Measurements from ENCODE around the gene UGT1A9.

The UGT1A9 gene

DNA sequence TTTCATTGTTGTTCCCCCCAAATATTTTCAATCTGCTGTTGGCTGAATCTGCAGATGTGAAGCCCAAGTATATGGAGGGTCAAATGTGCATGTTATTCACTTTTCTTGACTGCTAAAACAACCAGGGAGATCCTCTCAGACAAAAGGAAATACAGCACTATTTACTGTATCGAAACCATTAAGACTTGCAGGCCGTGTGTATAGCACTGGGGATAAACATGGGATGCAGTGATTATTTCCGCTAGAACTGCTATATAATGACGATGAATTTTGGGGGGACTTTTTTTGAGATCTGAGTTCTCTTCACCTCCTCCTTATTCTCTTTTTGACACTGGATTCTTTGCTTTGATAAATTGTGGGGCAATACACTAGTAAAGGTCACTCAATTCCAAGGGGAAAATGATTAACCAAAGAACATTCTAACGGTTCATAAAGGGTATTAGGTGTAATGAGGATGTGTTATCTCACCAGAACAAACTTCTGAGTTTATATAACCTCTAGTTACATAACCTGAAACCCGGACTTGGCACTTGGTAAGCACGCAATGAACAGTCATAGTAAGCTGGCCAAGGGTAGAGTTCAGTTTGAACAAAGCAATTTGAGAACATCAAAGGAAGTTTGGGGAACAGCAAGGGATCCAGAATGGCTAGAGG, 84.9 kb downstream of the UGT1A9 start:
- FAIRE-seq (no peak), DNase-seq (ENCODE audit: insufficient read length, low spot score) (no peak)

DNA sequence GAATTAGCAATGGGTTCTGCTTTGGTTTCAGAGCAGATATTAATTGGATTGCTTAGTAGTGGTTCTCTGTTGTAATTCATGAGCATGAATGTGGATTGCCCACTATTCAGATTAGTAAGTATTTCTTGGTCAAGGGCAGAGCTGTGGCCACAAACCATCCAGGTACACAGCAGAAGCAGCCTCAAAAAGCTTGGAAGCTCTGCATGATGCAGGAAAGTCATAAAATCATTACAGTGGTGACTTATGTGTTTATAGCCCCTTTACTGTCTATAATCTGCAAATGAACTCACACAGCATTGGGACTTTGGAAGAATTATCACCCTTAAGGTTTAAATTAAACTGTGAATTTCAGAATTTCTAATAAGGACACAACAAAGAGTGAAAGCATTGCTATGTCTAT, 86.4 kb downstream of the UGT1A9 start:
- FAIRE-seq (no peak), DNase-seq (ENCODE audit: insufficient read length, low spot score) (no peak)

DNA sequence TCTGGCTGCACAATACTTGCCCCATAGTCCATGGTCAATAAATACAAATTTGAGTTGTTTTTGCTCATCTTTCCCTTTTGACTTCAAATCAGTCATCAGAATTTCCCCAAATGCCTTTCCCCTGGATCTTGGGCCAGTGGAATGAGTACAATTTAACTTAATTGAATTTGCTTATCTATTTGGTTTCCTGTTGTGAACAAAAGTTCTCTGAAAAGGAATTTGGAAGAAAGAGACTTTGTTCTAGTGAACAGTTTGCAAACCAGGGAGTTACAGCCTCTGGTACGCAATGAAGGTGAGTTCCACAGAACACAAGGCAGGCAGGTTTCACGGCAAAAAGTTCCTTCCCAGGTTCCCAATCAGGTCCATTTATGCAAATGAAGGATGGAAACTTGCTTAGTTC, 87.2 kb downstream of the UGT1A9 start:
- FAIRE-seq, result no peak
- DNase-seq (ENCODE audit: insufficient read length, low spot score), result no peak

DNA sequence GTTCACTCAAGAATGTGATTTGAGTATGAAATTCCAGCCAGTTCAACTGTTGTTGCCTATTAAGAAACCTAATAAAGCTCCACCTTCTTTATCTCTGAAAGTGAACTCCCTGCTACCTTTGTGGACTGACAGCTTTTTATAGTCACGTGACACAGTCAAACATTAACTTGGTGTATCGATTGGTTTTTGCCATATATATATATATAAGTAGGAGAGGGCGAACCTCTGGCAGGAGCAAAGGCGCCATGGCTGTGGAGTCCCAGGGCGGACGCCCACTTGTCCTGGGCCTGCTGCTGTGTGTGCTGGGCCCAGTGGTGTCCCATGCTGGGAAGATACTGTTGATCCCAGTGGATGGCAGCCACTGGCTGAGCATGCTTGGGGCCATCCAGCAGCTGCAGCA, 88.3 kb downstream of the UGT1A9 start, which contains the start of gene UGT1A1:
UGT1A1 (plus strand) TSS at position 228 of the 400 bp plus-strand sequence; CDS start at position 246, 18 bp downstream.
- no peak for DNase-seq (ENCODE audit: insufficient read length, low spot score)
- FAIRE-seq, result no peak

DNA sequence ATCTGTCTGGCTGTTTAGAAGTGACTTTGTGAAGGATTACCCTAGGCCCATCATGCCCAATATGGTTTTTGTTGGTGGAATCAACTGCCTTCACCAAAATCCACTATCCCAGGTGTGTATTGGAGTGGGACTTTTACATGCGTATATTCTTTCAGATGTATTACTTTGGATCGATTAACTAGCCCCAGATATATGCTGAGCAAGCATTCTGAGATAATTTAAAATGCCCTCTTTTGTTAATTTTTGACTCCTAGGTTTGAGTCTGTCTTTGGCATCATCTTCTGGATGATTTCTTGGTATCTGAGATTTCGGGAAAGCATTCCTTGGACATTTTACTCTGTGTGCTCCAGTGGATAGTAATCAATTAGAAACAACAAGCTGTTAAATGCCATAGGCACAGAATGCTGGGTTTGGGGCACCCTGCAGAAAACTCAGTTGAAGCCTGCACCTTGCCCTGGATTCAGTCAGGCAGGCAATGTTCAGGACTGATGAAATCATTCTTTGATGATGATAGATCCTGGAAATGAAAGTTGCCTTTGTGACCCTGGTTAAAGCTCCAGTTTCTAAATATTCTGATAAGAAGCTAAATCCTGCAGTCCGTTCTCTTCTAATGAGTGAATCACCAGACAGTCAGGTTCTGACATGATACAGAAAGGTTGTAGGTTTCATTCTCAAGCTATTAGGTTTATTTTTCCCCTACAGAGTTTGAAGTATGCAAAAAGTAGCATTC, 89.5 kb downstream of the UGT1A9 start:
- FAIRE-seq (no peak), DNase-seq (ENCODE audit: insufficient read length, low spot score) (no peak)

DNA sequence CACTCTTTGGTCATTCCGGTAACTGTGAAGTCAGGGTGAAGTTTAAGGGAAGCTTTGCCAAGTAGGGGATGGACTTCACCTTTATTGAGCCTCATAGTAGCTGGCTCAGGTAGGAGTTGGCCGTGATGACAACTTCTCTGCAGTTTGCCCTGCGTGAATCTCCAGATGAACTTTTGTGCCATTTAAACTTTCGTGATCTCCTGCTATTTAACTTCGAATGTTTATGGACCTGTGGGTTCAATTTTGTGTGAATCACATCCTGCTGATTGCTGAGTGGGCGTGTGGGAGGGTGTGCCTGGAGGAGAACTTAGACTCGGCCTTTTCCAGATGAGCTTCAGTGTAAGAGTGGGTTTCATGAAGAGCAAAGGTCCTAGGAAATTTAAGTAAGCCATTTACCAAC, 92.6 kb downstream of the UGT1A9 start:
- DNase-seq (ENCODE audit: insufficient read length, low spot score) (no peak), FAIRE-seq (no peak)

DNA sequence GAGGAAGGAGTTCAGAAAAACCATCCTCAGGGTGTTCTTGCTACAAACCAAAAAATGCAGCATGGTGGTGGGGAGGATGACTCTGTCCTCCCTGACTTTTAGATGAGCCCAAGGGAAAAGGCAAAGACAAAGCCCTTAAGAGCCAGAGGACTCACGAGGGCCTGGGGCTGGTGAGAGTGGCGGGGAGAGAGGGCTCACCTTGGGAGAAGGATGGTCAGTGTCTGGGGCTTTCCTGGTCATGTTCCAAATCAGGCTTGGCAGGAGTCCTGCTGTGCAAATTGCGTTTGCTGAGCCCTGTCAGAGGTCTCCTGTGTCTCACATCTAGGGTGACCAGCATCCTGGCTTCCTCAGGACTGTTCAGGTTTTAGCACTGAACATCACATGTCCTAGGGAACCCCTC, 93.1 kb downstream of the UGT1A9 start:
- FAIRE-seq (no peak), DNase-seq (ENCODE audit: insufficient read length, low spot score) (no peak)

DNA sequence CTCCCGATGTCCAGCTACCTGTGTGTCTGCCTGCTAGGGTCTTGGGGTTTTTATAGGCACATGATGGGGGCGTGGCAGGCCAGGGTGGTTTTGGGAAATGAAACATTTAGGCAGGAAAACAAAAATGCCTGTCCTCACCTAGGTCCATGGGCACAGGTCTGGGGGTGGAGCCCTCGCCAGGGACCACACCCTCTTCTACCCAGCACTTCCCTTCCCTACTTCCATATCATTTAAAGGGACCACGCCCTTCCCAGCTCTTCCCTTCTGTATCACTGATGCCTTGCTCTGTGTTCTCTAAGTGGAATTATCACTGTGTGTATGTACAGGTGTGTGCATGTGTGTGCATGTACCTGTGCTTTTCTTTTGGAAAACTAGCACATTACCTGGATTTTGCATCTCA, 94.7 kb downstream of the UGT1A9 start:
- FAIRE-seq (no peak), DNase-seq (ENCODE audit: insufficient read length, low spot score) (no peak)

DNA sequence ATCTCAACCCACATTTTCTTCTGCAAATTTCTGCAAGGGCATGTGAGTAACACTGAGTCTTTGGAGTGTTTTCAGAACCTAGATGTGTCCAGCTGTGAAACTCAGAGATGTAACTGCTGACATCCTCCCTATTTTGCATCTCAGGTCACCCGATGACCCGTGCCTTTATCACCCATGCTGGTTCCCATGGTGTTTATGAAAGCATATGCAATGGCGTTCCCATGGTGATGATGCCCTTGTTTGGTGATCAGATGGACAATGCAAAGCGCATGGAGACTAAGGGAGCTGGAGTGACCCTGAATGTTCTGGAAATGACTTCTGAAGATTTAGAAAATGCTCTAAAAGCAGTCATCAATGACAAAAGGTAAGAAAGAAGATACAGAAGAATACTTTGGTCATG, 96.4 kb downstream of the UGT1A9 start:
- FAIRE-seq, result no peak
- DNase-seq (ENCODE audit: insufficient read length, low spot score), result no peak

DNA sequence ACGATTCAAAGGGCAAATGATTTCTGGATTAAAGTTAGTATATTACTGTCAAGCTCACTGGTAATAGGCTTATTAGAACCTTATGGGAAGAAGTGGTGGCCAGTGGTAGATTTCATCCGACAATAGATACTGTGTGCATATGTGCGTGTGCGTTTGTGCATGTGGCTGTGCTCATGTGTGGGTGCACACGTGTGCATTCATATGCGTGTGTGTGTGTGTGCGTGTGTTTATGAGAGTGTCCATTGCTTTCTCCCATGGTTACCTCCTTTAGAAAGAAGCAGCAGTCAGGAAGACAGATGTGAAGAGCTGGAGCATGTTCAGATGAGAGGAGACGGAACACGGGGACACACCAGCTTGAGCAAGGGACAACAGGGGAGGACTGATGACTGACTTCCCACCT, 97.6 kb downstream of the UGT1A9 start:
- FAIRE-seq (no peak), DNase-seq (ENCODE audit: insufficient read length, low spot score) (no peak)

DNA sequence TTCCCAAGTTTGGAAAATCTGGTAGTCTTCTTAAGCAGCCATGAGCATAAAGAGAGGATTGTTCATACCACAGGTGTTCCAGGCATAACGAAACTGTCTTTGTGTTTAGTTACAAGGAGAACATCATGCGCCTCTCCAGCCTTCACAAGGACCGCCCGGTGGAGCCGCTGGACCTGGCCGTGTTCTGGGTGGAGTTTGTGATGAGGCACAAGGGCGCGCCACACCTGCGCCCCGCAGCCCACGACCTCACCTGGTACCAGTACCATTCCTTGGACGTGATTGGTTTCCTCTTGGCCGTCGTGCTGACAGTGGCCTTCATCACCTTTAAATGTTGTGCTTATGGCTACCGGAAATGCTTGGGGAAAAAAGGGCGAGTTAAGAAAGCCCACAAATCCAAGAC, 100.5 kb downstream of the UGT1A9 start:
- no peak for FAIRE-seq
- DNase-seq (ENCODE audit: insufficient read length, low spot score), result no peak

DNA sequence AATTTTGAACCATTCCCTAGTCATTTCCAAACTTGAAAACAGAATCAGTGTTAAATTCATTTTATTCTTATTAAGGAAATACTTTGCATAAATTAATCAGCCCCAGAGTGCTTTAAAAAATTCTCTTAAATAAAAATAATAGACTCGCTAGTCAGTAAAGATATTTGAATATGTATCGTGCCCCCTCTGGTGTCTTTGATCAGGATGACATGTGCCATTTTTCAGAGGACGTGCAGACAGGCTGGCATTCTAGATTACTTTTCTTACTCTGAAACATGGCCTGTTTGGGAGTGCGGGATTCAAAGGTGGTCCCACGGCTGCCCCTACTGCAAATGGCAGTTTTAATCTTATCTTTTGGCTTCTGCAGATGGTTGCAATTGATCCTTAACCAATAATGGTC, 100.9 kb downstream of the UGT1A9 start:
- FAIRE-seq (no peak), DNase-seq (ENCODE audit: insufficient read length, low spot score) (no peak)

DNA sequence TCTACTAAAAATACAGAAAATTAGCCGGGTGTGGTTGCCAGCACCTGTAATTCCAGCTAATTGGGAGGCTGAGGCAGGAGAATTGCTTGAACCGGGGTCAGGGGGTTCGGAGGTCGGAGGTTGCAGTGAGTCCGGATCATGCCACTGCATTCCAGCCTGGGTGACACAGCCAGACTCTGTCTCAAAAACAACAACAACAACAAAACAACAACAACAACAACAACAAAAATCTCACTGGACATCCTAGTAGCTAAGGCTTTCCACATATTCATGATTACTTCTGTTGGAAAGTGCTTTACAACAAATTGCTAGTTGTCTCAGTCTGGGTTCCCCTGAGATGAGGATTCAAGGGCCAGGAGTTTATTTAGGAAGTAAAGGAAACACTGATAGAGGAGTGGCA, 102.2 kb downstream of the UGT1A9 start:
- no peak for DNase-seq (ENCODE audit: insufficient read length, low spot score)
- no peak for FAIRE-seq

DNA sequence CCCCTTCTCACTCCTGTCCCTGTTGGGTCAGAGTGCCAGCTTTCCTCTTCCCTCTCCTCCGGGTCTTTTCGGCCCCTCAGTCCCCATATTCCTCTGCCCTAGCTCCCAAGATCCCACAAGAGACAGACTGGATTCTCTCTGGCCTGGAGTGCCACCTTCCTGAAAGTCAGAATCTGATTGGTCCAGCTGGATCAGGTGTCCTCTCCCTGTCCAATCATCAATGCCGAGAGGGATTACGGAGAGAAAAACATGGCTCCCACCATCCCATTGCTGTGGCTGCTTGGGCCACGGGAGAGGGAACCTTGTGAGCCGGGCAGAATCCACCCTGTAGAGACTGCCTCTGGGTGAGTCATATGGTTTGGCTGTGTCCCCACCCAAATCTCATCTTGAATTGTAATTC, 103.7 kb downstream of the UGT1A9 start:
- FAIRE-seq (no peak), DNase-seq (ENCODE audit: insufficient read length, low spot score) (no peak)

DNA sequence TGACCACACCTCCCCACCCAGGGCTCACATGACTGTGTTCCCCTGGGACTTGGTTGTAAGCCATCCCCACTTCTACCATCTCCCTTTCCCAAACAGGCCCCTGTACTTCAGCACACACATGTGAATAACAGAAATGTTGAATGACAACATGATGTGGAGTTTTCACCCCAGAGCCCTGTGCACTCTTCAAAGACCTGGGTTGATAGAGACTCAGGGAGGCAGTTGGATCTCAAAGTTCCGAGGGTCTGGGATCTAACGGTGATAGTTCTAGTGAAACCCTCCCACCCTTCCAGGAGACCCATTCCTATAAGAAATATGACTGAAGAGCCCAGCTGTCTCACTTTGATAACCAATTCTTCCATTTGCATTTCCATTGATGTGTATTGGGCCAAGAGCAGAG, 106.3 kb downstream of the UGT1A9 start, which contains the start of gene MROH2A:
MROH2A (plus strand) TSS at position 301 of the 400 bp plus-strand sequence. CDS start 1,029 bp downstream, outside the sequence.
- no peak for DNase-seq (ENCODE audit: insufficient read length, low spot score)
- no peak for FAIRE-seq

DNA sequence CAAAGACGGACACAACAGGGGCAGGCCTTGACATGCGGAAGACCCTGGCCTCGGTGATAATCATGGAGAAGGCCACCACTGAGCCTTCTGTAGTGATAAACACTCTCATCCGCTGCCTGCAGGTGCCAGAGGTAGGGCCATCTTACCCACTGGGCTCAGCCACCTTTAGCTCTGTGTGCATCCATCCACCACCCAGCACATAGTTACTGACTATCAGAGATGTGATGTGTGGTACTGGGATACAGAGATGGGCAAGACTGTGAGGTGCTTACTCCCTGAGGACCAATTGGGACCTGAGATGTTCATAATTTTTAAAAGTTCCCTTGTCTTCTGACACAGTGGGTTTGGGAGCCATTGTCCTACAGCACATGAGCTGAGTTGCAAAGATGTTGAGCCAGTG, 108.0 kb downstream of the UGT1A9 start:
- FAIRE-seq (no peak), DNase-seq (ENCODE audit: insufficient read length, low spot score) (no peak)

DNA sequence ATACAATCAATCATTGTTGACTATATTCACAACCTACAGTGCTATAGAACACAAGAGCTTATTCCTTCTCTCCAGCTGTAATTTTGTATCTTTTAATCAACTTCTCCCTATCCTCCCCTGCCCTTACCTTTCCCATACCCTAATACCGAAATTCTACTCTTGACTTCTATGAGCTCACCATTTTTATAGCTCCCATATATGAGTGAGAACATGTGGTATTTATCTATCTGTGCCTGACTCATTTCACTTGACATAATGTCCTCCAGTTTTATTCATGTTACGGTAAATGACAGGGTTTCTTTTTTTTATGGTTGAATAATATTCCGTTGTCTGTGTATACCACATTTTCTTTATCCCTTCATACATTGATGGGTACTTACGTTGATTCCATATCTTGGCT, 109.1 kb downstream of the UGT1A9 start:
- DNase-seq (ENCODE audit: insufficient read length, low spot score) (no peak), FAIRE-seq (no peak)

DNA sequence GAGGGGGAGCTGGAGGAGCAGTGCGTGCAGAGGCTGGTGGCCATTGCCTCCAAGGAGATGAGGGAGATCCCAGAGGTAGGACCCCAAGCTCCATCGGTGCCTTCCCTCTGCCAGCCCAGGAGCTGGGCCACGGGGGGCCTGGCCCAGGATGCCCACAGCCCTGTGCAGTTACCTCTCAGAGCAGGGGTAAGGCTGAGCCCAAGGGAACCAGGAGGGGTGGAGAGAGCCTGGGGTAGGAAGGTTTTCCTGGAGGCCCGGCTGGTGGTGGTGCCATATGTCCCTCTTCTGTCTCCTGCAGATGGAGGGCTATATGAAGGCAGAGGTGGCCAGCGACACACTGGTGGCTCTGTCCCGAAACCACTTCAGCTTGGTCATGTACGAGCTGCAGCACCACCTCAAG, 117.9 kb downstream of the UGT1A9 start:
- DNase-seq (ENCODE audit: insufficient read length, low spot score) (no peak), FAIRE-seq (no peak)

DNA sequence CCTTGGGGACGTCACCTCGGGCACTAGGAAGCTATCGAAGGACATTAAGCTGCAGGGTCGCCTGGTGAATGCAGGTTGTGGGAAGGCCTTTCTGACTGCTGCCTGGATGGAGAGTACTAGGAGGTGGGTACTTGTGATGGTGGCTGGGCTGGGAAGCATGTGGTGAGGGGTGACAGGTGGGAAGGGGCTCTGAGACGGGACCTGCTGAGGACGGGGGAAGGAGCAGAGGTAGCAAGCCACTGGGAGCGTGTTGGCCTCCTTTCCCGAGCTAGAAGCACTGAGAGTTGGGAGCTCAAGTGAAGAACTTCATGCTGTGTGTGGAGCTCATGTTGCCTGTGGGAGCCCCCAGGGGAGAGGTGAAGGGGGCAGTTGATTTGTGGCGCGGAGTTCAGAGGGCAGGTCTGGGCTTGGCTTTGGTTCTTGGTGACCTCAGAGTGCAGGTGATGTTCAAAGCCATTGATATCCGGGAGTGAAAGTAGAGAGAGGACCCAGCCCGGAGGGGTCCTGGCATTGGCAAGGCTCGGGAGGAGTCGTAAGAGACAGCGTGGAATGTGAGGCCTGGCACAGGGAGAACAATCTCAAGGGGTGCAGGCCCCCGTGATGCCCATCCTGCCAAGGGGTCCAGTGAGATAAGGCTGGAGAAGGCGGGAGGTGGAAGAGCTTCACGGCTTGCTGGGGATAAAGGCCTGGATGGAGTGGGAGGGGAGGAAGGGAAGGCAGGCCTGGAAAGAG, 119.6 kb downstream of the UGT1A9 start:
- no peak for DNase-seq (ENCODE audit: insufficient read length, low spot score)
- no peak for FAIRE-seq

DNA sequence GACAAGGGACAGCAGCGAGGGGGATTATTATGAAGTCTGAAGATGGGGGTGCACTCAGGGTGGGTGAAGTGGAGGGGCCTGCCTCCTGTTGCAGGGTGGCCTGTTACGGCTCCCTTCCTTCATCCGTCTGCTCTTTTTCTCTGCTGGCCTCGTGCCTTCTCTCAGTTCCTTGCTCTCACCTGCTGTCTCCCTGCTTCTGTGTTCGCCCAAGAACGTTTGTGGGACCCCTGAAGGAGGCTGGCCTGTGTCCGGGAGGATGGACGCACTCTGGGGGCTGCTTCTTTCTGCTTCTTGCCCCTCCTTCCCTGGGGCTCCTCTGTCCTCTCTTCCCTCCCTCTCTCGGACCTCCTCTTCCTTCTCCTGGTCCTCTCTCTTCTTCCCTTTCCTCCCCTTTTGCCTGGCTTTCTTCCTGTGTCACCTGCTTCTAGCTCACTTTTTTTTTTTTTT, 120.2 kb downstream of the UGT1A9 start:
- DNase-seq (ENCODE audit: insufficient read length, low spot score), result no peak
- no peak for FAIRE-seq

DNA sequence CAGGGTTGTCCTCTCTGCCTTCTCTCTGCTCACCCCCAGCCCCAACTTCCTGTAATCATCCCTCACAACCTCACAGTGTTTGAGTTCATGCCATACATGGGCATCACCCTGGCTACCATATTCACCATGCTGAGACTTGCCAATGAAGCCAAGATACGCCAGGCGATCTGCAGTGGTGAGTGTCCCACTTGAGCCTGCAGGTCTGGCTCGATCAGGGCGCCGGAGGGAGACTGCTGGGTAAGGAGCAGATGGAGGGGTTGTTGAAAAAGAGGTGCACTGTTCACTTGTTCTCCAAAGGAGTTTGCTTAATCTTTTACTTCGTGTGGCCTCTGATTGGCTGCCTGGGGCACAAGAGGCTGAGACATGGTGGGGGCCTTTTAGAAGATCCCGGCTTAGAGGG, 121.0 kb downstream of the UGT1A9 start:
- DNase-seq (ENCODE audit: insufficient read length, low spot score) (no peak), FAIRE-seq (no peak)
